NCI-H1436 treated with DMSO at 0.1 percent for 48 hours (cell line): ENCODE data around the gene SCUBE3.

Experiments
- DNase-seq: peaks from one replicate; lab custom pipeline; 2025; lab: John Stamatoyannopoulos, UW

Gene SCUBE3

GRCh38 chr6:35181933-35182612 is 31.7 kb upstream of the SCUBE3 start:
- DNase-seq = no peak

- DNase-seq = no peak
These were observed 30.5 kb upstream of the SCUBE3 start for GRCh38 chr6:35183281-35183680.

- no peak for DNase-seq
These were observed 29.8 kb upstream of the SCUBE3 start for GRCh38 chr6:35183935-35184334.

- no peak for DNase-seq
These were observed 29.0 kb upstream of the SCUBE3 start for GRCh38 chr6:35184580-35185301.

GRCh38 chr6:35185302-35185681 is 28.5 kb upstream of the SCUBE3 start:
- DNase-seq = no peak

GRCh38 chr6:35185971-35186370 is 27.8 kb upstream of the SCUBE3 start:
- no peak for DNase-seq

- no peak for DNase-seq
These were observed 27.2 kb upstream of the SCUBE3 start for GRCh38 chr6:35186571-35186970.

GRCh38 chr6:35188886-35189285 is 24.9 kb upstream of the SCUBE3 start:
- no peak for DNase-seq

- no peak for DNase-seq
These were observed 23.4 kb upstream of the SCUBE3 start for GRCh38 chr6:35190306-35190705.

GRCh38 chr6:35191889-35192288 is 21.9 kb upstream of the SCUBE3 start:
- no peak for DNase-seq

- no peak for DNase-seq
These were observed 21.4 kb upstream of the SCUBE3 start for GRCh38 chr6:35192301-35192860.

GRCh38 chr6:35194390-35194789 is 19.4 kb upstream of the SCUBE3 start:
- DNase-seq = no peak

- no peak for DNase-seq
These were observed 18.5 kb upstream of the SCUBE3 start for GRCh38 chr6:35195120-35195780.

- DNase-seq = no peak
These were observed 16.6 kb upstream of the SCUBE3 start for GRCh38 chr6:35197196-35197595.

- no peak for DNase-seq
These were observed 13.9 kb upstream of the SCUBE3 start for GRCh38 chr6:35199866-35200265.

GRCh38 chr6:35202066-35202546 is 11.7 kb upstream of the SCUBE3 start:
- DNase-seq = no peak

GRCh38 chr6:35203152-35203670 is 10.5 kb upstream of the SCUBE3 start:
- no peak for DNase-seq

- no peak for DNase-seq
These were observed 10.1 kb upstream of the SCUBE3 start for GRCh38 chr6:35203680-35204079.

GRCh38 chr6:35206346-35206745 is 7.4 kb upstream of the SCUBE3 start:
- DNase-seq = no peak

GRCh38 chr6:35208419-35208818 is 5.3 kb upstream of the SCUBE3 start:
- DNase-seq = no peak

GRCh38 chr6:35209081-35209480 is 4.7 kb upstream of the SCUBE3 start:
- no peak for DNase-seq

GRCh38 chr6:35209622-35210247 is 4.0 kb upstream of the SCUBE3 start:
- DNase-seq = no peak
